Common myeloid progenitor, CD34-positive (primary cell): ENCODE measurements around the gene SLA2. TPM values are rescaled to one million over a fixed set of nuclear protein-coding genes. Genes with fewer than 3 reads are reported as not detected.
A peak's percentile ranks its signal among the peaks of the same experiment; 100 is the strongest.
"Not testable (repeated sequence)": the region's sequence is repeated elsewhere in the genome, so short reads cannot be mapped to it uniquely, and the experiment has no call there.

Experiments used
- CTCF ChIA-PET: fragments of 350-600 bp; sonication (Branson Sonifier 250); formaldehyde crosslinking; loops from one replicate; lab custom pipeline; 2021; ENCODE audit warnings: antibody characterized with exemption; lab: Charles Lee
- POLR2A ChIA-PET: fragments of 350-600 bp; sonication (Branson Sonifier 250); formaldehyde crosslinking; loops from one replicate; lab custom pipeline; 2021; ENCODE audit warnings: antibody characterized with exemption; lab: Charles Lee
- DNase-seq, 3 donors: peaks; one replicate each; pipeline versions ENCODE4 v3.0.0 to v3.0.0-alpha.2; 2013
- H3K27ac ChIP-seq, 2 experiments: 1 replicate in 1 of 2; 2 replicates in 1 of 2; pipeline ENCODE4 v1.7.0; 2013; ENCODE audit warnings: inconsistent platforms in 2 of 2, low read length in 2 of 2, mild to moderate bottlenecking in 2 of 2, low read depth in 1 of 2, moderate library complexity in 1 of 2; ENCODE audit not compliant: severe bottlenecking in 2 of 2, insufficient read depth in 1 of 2, poor library complexity in 1 of 2
- H3K27me3 ChIP-seq, 5 experiments: replicated peaks in 2 of 5; 1 replicate in 3 of 5; 2 replicates in 2 of 5; pipeline versions ENCODE4 v1.6.1 to v1.7.0; 2013; ENCODE audit warnings: low read length in 4 of 5, mild to moderate bottlenecking in 2 of 5, moderate library complexity in 2 of 5, inconsistent platforms in 1 of 5; ENCODE audit not compliant: insufficient read depth in 5 of 5, control insufficient read depth in 4 of 5
- H3K36me3 ChIP-seq, 4 experiments: 1 replicate in 2 of 4; 2 replicates in 2 of 4; pipeline versions ENCODE4 v1.6.1 to v1.7.0; 2013; ENCODE audit warnings: low read length in 3 of 4, control low read depth in 1 of 4, mild to moderate bottlenecking in 1 of 4; ENCODE audit not compliant: control insufficient read depth in 4 of 4, insufficient read depth in 4 of 4
- H3K4me1 ChIP-seq, 4 experiments: 1 replicate in 3 of 4; 2 replicates in 1 of 4; pipeline versions ENCODE4 v1.6.1 to v1.7.1; 2013; ENCODE audit warnings: low read length in 3 of 4, mild to moderate bottlenecking in 3 of 4, control low read depth in 1 of 4, inconsistent platforms in 1 of 4, moderate library complexity in 1 of 4; ENCODE audit not compliant: control insufficient read depth in 4 of 4, insufficient read depth in 4 of 4; ENCODE audit errors: control extremely low read depth in 1 of 4
- H3K4me3 ChIP-seq, 7 experiments: 1 replicate in 4 of 7; 2 replicates in 3 of 7; pipeline versions ENCODE4 v1.5.1 to v1.7.0; 2013; ENCODE audit warnings: mild to moderate bottlenecking in 7 of 7, low read length in 6 of 7, moderate library complexity in 6 of 7, inconsistent platforms in 2 of 7, low read depth in 2 of 7, control low read depth in 1 of 7; ENCODE audit not compliant: insufficient read depth in 4 of 7, control insufficient read depth in 1 of 7; ENCODE audit errors: extremely low read depth in 1 of 7
- H3K9me3 ChIP-seq, 5 experiments: 1 replicate in 4 of 5; 2 replicates in 1 of 5; pipeline versions ENCODE4 v1.6.1 to v1.7.1; 2013; ENCODE audit warnings: low read length in 4 of 5, mild to moderate bottlenecking in 2 of 5, inconsistent platforms in 1 of 5, low read depth in 1 of 5, moderate library complexity in 1 of 5; ENCODE audit not compliant: control insufficient read depth in 4 of 5, insufficient read depth in 2 of 5; ENCODE audit errors: control extremely low read depth in 1 of 5
- WGBS: methylation state at CpG from one replicate; pipeline ENCODE4 v1.1.5; 2013; ENCODE audit not compliant: insufficient coverage; 5-methylcytosine and 5-hydroxymethylcytosine counted together
- polyA plus RNA-seq: library from polyadenylated mRNA; unstranded; fragments of 120-200 nt; gene quantifications from one replicate; pipeline ENCODE4 v1.2.1, GENCODE V29; 2013

Gene SLA2
- 19.2 TPM for polyA plus RNA-seq

- Histone ChIP-seq H3K4me1 (peaks cover 10 to 55% (median 41%) of the 10 kb centered on the region in 4 experiments), H3K27me3 (no peaks in the 10 kb centered on the region), H3K4me3 (peak within 1 kb of the TSS in 6 of 7 experiments; percentile 13 to 74 (median 60)), H3K9me3 (no peaks in the 10 kb centered on the region), H3K27ac (peak within 1 kb of the TSS; percentile 78 to 82), H3K36me3 (peaks cover 0 to 13% (median 4%) of the 10 kb centered on the region in 4 experiments)
- WGBS: 3% methylated on average over 9 of the region's 9 CpGs
- DNase-seq: peak; percentile 91 to 98 (median 97)
- CTCF ChIA-PET: interaction anchor here (0.5 to 5.5 kb wide), 10 partner anchors 12 to 109 kb away, joined by 3 to 50 read pairs (median 5); partner anchors contain the start of gene RAB5IF
- POLR2A ChIA-PET: interaction anchor here (0.9 to 2.1 kb wide), 5 partner anchors 23 to 214 kb away, joined by 3 to 7 read pairs (median 4); partner anchors contain the start of gene RAB5IF
Measured at GRCh38 chr20:36645998-36646397, at the start of gene SLA2. Gene SLA2 (minus strand): TSS chr20:36646196. CDS start chr20:36641335, 4,861 bp downstream.

- H3K9me3 ChIP-seq, POLR2A ChIA-PET, H3K36me3 ChIP-seq, H3K4me3 ChIP-seq, H3K27me3 ChIP-seq, H3K4me1 ChIP-seq, DNase-seq, H3K27ac ChIP-seq: not testable (repeated sequence)
- CTCF ChIA-PET: interaction anchor here (0.7 kb wide), 1 partner anchor 190 kb away, joined by 3 read pairs; no protein-coding TSS in a partner anchor
- 98% methylated on average over 4 of the region's 8 CpGs for WGBS
Measured at GRCh38 chr20:36695467-36695866, 49.5 kb upstream of the SLA2 start.

GRCh38 chr20:36688630-36689029 is 42.6 kb upstream of the SLA2 start:
- H3K36me3 ChIP-seq: peaks cover 0 to 4% (median 3%) of the 10 kb centered on the region in 4 experiments
- no peak for DNase-seq
- H3K9me3 ChIP-seq: no peaks in the 10 kb centered on the region
- no peak overlapping the region for H3K4me3 ChIP-seq
- no peak overlapping the region for H3K27ac ChIP-seq
- H3K27me3 ChIP-seq: no peaks in the 10 kb centered on the region
- ChIA-PET POLR2A (no interaction called here), CTCF (interaction anchor here (1.5 kb wide), 1 partner anchor 34 kb away, joined by 3 read pairs; no protein-coding TSS in a partner anchor)
- WGBS: 95% methylated on average over 7 of the region's 7 CpGs
- H3K4me1 ChIP-seq: no peaks in the 10 kb centered on the region

GRCh38 chr20:36687850-36688249 is 41.9 kb upstream of the SLA2 start:
- Histone ChIP-seq H3K36me3 (peaks cover 0 to 4% (median 3%) of the 10 kb centered on the region in 4 experiments), H3K4me1 (no peaks in the 10 kb centered on the region), H3K9me3 (no peaks in the 10 kb centered on the region), H3K27ac (no peak overlapping the region), H3K4me3 (no peak overlapping the region), H3K27me3 (no peaks in the 10 kb centered on the region)
- no peak for DNase-seq
- WGBS: 100% methylated on average over 1 of the region's 3 CpGs
- ChIA-PET CTCF (interaction anchor here (1.3 kb wide), 1 partner anchor 22 kb away, joined by 3 read pairs; no protein-coding TSS in a partner anchor), POLR2A (no interaction called here)

- ChIA-PET POLR2A (no interaction called here), CTCF (interaction anchor here (1.3 kb wide), 1 partner anchor 21 kb away, joined by 3 read pairs; no protein-coding TSS in a partner anchor)
- no peak overlapping the region for H3K27ac ChIP-seq
Measured at GRCh38 chr20:36686944-36687343, 40.9 kb upstream of the SLA2 start.

GRCh38 chr20:36686504-36686903 is 40.5 kb upstream of the SLA2 start:
- peaks cover 2 to 4% (median 3%) of the 10 kb centered on the region in 4 experiments for H3K36me3 ChIP-seq
- CTCF ChIA-PET: interaction anchor here (0.8 kb wide), 1 partner anchor 14 kb away, joined by 3 read pairs; no protein-coding TSS in a partner anchor
- POLR2A ChIA-PET: no interaction called here

More at GRCh38 chr20:36686944-36687343, 40.9 kb upstream of the SLA2 start:
- H3K36me3 ChIP-seq: peaks cover 2 to 4% (median 3%) of the 10 kb centered on the region in 4 experiments
- no peak overlapping the region for H3K4me3 ChIP-seq
- no peak for DNase-seq
- no peaks in the 10 kb centered on the region for H3K4me1 ChIP-seq
- WGBS: 100% methylated on average over 2 of the region's 4 CpGs
- no peaks in the 10 kb centered on the region for H3K27me3 ChIP-seq
- H3K9me3 ChIP-seq: no peaks in the 10 kb centered on the region

GRCh38 chr20:36684747-36685146 is 38.8 kb upstream of the SLA2 start:
- CTCF ChIA-PET: interaction anchor here (1.0 kb wide), 1 partner anchor 60 kb away, joined by 3 read pairs; no protein-coding TSS in a partner anchor
- Histone ChIP-seq H3K9me3 (no peaks in the 10 kb centered on the region), H3K27ac (no peak overlapping the region), H3K4me3 (no peak overlapping the region), H3K36me3 (peaks cover 3 to 9% (median 4%) of the 10 kb centered on the region in 4 experiments), H3K27me3 (no peaks in the 10 kb centered on the region), H3K4me1 (no peaks in the 10 kb centered on the region)
- no peak for DNase-seq
- WGBS: 100% methylated on average over 1 of the region's 6 CpGs
- POLR2A ChIA-PET: no interaction called here

More at GRCh38 chr20:36686504-36686903, 40.5 kb upstream of the SLA2 start:
- Histone ChIP-seq H3K4me3 (no peak overlapping the region), H3K9me3 (no peaks in the 10 kb centered on the region), H3K27ac (no peak overlapping the region), H3K4me1 (no peaks in the 10 kb centered on the region), H3K27me3 (no peaks in the 10 kb centered on the region)
- WGBS: no CpG with 5 or more reads among the region's 2 CpGs
- DNase-seq: no peak
